GM18519 (cell line): ENCODE data around the gene SH3TC1.

Source experiments
- ATAC-seq: cut with Tn5 transposase; IDR thresholded peaks from one replicate; pipeline ENCODE4 v1.9.1; 2021; ENCODE audit warnings: mild to moderate bottlenecking, moderate library complexity; ENCODE audit not compliant: unreplicated experiment, low FRiP score

Gene SH3TC1

DNA sequence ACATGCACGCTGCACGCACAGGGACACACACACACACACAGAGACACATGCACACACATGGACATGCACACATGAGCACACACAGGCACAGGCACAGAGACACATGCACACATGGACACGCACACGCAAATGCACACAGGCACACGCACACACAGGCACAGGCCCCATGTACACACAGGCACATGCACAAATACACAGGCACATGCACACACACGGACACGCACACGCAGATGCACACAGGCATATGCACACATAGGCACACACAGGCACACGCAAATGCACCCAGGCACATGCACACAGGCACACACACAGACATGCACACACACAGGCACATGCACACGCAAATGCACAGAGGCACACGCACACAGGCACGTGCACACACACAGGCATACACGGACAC, 40.1 kb downstream of the SH3TC1 start:
- no peak for ATAC-seq

DNA sequence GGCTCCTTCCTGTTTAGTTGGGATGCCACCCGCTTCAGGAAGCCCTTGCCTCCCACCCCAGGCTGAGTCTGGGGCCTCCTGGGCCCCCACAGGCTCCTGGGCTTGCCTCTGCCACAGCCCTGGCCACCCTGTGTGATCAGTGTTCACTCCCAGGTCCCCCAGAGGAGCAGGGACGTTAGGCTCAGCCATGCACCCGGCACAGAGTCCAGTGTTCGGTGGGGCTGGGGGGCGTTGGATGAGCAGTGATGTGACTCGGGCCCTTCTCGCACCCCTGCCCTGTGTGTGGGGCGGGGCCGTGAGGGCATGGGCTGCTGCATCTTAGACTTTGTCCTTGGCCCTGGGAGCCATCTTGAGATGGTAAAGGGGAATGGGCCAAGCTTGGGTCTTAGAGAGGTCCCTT, 40.6 kb downstream of the SH3TC1 start:
- ATAC-seq: no peak

DNA sequence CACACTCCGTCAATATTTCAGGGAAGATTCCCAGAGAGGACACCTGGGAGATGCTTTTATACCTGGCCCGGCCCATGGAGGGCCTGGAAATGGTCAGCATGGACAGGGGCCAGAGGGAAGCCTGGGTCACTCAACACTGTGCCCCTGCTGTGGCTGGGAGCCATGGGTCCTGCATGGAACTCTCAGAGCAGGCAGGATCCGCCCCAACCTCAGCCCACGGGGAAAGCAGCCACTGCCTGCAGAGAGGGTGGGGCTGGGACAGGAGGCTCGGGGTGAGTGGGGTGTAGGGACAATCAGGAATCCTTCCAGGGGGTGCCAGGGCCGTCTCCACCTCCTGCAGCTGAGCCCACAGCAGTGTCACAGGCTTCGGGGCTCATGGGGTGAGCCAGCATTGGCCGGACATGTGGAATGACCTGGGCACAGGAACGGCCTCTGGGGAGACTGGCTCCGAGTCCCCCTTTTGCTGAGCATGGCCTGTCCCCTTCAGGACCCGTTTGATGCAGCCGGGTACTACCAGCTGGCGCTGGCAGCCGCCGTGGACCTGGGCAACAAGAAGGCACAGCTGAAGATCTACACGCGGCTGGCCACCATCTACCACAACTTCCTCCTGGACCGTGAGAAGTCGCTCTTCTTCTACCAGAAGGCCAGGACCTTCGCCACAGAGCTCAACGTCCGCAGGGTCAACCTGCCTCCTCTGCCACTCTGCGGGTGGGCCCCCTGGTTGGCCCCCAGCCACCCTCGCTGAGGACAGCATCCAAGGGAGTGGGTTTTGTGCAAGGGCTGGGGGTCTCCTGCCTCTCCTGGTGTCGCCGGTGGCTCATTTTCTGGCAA, 41.3 kb downstream of the SH3TC1 start:
- no peak for ATAC-seq

DNA sequence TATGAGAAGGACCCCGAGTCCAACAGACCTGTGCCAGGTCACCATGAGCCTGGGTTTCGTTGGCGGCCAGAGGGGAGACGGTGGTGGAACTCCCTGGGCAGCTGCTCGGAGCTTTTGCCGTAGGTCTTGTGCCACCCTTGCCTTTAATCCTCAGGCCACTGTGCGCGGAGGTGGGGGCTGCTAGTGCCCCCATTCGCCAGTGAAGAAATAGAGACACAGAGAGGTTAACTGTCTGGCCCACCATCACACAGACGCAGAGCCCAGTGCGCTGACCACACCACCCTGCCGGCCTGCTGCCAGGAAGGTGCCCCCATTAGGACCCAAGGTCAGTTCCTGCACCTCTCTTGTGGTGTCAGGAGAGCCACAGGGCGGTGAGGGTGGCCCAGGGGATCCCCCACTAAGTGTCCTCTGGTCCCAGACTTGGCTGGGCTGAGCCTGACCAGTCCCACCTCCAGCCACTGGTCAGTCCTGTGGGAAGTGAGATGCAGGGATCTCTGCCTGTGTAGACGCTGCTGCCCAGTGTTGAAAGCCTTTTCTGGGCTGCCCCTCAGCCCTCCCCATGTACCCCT, 42.2 kb downstream of the SH3TC1 start:
- ATAC-seq: no peak

DNA sequence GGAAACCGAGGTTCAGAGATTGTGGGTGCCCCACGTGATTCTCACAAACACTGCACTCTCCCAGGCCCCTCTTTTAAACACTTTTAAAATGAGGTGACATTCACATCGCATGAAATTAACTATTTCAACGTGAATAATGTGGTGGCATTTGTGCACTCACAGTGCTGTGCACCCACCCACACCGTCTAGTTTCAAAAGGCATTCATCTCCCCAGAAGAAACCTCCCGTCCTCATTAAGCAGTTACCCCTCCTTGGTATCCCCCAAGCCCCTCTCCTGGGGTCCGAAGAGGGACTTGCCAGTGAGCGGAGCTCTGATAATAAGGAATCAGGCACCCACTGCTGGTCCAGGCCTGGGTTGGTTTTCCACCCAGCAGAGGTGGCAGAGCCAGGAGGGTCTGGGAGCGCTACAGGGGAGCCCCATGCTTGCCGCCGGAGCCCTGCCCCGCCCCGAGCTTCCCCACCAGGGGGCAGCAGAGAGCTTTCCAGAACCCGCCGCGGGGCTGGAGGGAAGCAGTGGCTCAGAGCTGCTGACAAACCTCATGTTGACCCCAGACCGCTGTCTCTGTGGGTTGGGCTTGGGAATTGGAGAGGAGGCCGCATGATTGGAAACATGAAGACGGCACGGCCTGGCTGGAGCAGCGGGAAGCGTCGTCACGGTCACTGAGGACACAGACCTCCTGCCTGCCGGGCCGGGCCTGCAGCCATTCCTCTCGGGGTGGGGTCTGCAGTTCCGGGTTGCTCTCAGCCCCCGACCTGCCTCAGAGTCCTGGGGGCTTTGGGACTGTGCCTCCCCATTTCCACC, 43.0 kb downstream of the SH3TC1 start:
- ATAC-seq: no peak

DNA sequence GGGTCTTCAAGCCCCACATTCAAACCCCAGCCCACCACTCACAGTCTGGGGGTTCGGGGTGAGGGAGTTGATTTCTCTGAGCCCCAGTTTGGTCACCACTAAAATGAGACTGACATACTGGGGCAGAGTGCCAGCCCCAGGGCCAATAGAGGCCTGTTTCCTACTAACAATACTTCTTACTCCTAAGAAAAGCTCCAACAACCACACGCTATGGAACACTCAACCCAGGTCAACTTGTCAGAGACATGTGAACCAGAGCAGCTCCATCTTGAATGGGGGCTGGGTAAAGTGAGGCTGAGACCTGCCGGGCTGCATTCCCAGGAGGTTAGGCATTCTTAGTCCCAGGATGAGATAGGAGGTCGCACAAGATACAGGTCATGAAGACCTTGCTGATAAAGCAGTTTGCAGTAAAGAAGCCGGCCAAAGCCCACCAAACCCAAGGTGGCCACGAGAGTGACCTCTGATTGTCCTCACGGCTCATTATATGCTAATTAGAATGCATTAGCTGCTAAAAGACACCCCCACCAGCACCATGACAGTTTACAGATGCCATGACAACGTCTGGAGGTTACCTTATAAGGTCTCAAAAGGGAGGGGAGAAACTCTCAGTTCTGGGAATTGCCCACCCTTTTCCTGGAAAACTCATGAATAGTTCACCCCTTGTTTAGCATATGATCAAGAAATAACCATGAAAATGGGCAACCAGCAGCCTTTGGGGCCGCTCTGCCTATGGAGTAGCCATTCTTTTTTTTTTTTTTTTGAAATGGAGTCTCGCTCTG, 43.9 kb downstream of the SH3TC1 start:
- ATAC-seq: no peak

DNA sequence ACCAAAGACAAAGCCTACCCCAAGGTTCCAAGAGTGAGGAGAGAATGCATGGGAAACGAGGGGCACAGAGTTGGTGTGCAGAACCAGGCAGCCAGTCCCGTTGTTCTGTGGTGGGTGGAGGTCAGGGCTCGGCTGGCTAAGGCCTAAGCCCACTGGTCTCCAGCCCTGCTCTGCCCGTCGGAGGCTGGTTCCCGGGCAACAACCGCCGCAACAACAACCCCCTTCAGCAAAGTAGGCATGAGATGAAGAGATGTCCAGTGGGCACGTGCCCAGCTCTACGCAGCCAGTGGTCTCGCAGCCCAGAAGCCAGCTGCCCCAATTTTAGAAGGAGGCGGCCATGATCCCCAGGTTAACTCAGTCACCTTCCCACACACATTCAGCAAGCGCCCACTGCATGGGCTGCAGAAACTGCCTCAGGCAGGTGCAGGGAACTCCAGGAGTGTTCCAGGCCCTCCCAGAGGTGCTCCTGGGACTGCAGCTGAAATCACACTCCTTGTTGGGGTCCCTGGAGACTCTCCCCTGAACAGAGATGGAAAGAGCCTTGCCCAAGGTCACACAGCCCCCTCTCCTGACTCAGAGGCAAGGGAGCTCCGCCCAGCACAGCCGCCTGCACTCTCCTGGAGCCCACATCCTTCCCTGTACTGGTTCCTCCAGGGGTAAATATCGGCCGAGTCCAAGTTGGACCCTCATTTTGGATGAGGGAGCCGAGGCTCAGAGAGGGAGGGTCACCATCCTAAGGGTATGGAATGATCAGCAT, 45.1 kb downstream of the SH3TC1 start:
- ATAC-seq: no peak

DNA sequence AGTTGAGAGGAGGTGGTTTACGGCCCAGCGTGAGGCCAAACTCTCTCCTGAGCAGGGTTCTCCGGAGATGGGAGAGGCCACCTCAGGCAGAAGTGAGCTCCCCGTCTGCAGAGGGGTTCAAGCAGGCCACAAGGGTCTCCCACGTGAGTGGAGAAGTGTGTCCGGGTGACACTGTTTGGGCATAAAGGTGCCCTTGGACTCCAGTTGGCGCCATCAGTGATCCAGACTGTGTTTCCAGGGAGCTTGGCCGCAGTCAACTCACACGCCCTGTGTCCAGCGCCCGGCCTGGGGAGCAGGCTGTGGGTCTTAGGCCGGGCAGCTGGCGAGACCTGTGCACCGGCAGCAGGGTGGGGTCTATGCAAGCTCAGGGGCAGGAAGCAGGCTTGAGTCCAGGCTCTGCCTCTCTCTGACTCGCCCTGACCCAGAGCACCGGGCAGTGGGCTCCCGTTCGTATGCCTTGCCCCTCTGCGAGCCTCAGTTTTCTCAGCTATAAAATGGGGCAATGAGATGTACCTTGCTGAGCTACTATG, 45.9 kb downstream of the SH3TC1 start:
- no peak for ATAC-seq

DNA sequence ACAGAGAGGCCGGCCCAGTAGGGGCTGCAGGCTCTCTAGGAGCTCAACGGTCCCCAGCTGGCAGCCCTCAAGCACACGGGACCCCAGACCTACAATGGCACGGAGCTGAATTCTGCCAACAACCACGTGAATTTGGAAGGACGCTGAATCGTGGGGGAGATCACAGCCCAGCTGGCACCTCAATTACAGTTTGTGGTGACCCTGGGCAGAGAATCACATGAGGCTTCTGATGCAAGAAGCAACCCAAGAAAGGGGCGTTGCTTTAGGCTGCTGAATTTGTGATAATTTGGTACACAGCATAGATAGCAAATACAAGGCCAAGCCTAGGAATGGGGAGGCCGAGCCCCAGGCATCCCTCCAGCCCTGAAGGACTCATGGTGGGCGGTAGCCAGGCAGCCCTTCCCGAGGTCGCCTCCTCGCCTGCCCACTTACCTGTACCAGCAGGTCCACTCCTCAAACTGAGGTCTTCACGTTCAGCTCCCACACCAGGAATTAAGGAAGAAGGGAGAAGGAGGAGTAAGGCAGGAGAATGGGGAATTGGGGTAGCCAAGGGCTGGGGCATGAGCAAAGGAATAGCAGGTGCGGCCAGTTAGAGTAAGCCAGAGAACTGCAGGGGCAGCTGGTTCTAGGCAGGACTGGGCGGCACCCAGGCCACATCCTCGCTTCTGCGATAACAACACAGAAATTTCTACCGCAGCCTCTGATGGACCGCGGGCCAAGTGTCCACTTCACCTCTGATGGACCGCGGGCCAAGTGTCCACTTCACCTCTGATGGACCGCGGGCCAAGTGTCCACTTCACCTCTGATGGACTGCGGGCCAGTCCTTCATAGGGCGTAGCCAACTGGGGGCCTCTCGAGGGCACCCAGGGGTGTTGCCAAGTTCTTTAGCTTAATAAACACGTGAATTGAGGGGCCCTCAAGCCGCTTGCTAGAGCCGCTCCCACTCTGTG, 47.1 kb downstream of the SH3TC1 start:
- ATAC-seq: no peak

DNA sequence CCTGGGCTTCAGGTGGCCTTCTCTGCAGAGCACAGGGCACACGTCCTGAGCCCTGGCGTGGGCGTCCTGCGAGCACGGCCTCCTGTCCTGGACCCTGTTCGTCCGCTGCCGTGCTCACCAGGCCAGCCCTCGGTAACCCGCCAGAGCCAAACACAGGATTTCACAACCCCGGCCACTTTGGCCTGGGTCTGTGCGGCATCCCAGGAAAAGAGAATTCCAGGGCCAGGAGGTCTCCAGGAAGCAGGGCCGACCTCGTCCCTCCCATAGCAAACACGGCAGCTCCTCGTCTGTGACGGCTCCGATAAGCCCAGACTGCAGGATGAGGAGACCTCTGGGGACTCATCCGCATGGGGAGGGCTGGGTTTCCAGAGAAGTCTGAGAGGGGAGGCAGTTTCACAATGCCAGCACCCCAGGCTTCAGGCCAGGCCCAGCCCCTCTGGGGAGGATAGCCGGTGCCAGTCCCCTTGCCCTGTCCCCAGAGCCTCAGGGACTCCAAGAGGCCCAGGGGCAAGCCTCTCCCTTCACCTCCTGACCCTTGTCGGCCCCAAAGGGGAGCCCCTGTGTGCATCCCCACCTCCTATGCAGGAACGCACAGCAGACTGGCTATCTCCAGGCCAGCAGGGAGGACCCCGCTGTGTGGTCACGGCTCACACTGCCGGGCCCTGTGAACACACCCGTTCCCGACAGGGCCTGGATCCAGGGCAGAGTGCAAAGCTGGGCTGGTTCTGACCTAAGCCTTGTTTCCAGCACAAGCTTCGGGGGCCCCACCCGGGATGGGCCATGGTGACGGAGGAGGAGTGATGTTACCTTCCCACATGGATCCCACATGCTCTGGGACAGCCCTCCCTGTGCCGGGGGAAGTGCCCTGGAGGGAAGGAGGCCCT, 48.2 kb downstream of the SH3TC1 start:
- no peak for ATAC-seq

DNA sequence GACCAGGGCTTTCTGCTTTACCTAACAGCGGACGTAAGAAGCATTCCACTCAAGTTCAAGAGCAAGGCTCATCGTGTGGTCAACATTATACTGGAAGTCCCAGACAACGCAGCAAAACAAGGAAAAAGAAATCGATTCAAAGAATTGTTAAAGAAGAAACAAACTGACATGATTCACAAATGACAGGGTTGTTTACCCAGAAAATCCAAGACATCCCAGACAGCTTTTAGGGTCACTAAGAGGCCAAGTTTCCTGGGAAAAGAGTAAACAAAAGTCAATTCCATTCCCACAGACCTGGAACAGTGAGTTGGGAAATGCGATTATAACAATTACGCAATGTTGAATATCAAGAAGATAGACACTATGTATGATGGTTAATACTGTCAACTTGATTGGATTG, 49.0 kb downstream of the SH3TC1 start:
- no peak for ATAC-seq

DNA sequence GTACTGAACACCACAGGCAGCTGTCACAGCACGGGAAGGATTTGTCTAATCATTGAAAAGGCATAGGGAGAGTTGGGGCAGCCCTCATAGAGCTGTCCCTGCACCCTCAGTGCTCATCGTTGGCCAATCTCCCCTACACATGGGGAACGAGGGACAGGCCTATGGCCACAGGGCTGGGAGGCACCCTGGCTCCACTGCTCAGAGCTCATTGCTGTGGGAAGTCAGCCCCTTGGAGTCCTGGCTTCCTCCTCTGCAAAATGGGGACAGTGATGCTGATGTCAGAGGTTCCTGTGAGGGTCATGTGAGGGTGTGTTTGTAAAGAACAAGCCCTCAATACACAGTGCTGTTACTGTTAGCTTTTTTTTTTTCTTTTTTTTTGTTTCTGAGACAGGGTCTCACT, 51.1 kb downstream of the SH3TC1 start:
- ATAC-seq: no peak

DNA sequence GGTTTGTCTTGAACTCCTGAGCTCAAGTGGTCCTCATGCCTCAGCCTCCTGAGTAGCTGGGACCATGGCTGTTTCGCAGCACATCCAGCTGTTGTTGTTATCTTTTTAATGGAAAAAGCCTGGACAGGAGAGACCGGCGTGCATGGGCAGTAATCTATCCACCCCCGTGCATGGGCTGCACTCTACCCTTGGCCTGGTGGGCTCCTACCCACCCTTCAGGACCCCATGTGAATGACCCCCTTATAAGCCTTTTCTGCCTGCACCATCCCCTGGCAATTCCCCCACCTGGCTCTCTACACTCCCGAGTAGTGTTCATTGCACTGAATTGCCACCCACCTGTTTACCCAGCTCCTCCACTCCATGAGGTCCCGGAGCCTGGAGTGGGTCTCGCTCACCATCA, 51.5 kb downstream of the SH3TC1 start:
- no peak for ATAC-seq

DNA sequence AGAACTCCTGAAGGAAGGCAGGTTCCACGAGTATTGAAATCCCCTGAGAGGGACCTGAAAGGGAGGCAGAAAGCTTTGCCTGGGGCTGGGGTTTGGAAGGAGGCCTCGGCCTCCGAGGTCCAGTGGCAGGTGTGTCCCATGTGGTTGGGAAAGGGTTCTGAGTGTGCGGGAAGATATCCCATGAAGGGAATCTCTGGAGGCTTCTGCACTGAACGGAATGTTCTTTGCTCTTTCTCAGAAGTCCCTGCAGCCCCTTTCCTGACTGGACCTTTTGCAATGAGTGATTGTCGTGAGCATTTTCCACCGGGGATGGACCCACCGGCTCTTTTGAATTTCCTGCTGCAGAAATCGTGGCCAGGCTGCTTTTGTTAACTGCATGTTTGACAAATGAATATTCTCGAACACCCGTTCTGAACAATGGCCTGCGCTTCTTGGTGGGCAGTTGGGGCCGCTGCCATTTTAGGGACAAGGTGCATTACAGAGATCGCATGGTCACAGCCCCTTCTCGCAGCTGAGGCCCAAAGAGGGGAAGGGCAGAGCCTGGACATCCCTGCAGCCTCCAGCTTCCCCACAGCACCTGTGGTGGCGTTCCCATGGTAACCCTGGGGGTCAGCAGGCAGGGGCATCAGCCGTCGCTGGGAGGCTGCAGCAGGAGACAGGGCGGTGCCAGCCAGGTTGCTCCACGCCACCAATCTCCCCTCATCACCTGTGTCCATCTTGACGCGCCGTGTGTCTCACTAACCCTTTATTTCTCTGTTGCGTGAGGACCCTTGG, 52.2 kb downstream of the SH3TC1 start:
- no peak for ATAC-seq

DNA sequence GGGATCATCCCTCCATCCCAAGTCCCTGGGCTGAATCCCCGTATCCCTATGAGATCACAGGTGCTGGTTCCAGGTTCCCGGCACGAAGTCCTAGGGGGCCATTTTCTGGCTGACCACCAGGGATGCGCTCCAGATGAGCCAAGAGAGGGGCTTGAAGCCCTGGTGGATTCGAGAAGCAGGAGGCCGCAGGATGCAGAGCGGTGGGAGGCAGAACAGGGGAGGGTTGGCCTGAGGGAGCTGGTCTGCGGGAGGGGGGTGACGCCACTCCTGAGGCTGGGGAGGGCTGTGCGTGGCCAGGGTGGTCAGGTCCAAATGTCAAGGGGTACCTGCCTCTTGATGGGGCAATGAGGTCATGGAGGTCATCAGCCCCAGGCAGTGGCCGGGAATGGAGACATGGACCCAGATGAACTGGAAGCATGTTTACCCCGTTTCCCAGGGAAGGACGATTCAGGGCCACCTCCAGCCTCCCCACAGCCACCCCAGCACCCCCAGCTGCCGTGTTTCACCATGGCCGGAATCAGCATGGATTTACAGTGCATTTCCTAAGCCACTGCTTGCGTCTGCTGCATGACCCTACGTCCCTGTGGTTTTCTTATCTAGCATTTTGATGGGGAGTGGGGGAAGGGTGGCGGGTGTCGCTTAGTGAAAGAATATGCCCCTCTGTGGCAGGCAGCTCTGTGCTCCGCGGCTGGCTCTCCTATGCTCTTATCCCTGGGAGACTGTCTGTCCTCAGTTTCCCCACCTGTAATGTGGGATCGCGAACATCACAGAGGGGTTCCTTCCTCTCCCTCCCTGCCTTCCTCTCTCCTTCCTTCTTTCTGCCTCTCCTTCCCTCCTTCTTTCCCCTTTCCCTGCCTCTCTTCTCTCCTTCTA, 53.4 kb downstream of the SH3TC1 start:
- ATAC-seq: no peak

DNA sequence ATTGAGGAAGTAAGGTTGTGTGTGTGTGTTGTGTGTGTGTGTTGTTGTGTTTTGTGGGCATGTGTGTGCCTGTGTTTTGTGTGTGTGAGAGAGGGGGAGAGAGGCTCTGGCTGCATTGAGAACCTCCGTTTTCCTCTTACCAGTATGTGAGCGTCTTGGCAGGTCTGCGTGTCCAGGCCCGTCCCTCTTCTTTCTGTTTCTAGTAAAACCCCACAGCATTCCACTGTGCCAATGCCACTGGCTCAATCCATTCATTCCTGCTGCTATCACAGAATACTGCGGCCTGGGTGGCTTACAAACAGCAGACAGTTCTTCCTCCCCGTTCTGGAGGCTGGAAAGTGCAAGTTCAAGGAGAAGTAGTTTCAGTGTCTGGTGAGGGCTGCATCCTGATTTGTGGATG, 55.0 kb downstream of the SH3TC1 start:
- ATAC-seq: no peak
